Bronchial epithelial cell (primary cell): ENCODE data around the gene SRGAP3. TPM values are rescaled to one million over a fixed set of nuclear protein-coding genes. Genes with fewer than 3 reads are reported as not detected.

ENCODE experiments used
- DNase-seq: peaks from one replicate; pipeline ENCODE4 v3.0.0-alpha.2; 2010; ENCODE audit warnings: low read depth
- FAIRE-seq: peaks from 2 replicates; lab custom pipeline; 2011; peaks lifted over from hg19 to GRCh38; lab: Jason Lieb, UNC
- H3K27me3 ChIP-seq: 2 replicates; pipeline ENCODE4 v1.5.1; 2011; ENCODE audit warnings: low read length; ENCODE audit not compliant: control insufficient read depth, insufficient read depth
- H3K36me3 ChIP-seq: 2 replicates; pipeline ENCODE4 v1.5.1; 2011; ENCODE audit warnings: low read length; ENCODE audit not compliant: control insufficient read depth, insufficient read depth
- H3K4me3 ChIP-seq: 2 replicates; pipeline ENCODE4 v1.5.1; 2011; ENCODE audit warnings: mild to moderate bottlenecking, low read depth, low read length, control low read depth
- total RNA-seq: library from RNA; depleted of rRNA; stranded (reverse); fragments of >200 nt; gene quantifications from 2 replicates; pipeline ENCODE4 v1.2.1, GENCODE V29; 2014
- TF ChIP-seq, protein P1 (sequence below): IDR thresholded peaks from 2 replicates; pipeline ENCODE4 v1.5.1; 2011; ENCODE audit warnings: mild to moderate bottlenecking, moderate library complexity, low read length, control low read depth, inconsistent platforms; ENCODE audit not compliant: insufficient read depth, severe bottlenecking

The SRGAP3 gene
- total RNA-seq, 1 donor from 2014 or later, result 30.5 TPM

DNA sequence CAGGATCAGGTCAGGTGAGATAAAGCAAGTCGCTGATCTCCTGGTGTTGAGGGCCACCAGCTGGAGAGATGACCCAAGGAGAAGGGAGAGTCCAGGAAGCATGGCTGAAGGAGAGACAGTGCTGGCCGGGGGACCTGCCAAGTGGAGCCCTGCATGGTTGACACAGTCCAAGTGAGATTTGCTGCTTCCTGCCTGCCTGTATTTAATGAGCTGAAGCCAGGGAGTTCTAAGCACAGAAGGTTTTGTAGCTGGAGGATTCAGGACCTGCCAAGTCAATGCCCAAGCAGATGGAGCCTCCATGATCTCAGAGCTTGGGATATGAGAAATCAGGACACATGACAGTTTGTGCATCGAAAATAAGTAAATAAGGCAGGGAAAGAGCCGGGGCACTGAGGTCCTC, 125.6 kb downstream of the SRGAP3 start:
- DNase-seq (no peak), FAIRE-seq (no peak)
- peaks cover 22% of the 10 kb centered on the region for H3K36me3 ChIP-seq
- H3K4me3 ChIP-seq, result no peak overlapping the region
- TF ChIP-seq, protein P1, sequence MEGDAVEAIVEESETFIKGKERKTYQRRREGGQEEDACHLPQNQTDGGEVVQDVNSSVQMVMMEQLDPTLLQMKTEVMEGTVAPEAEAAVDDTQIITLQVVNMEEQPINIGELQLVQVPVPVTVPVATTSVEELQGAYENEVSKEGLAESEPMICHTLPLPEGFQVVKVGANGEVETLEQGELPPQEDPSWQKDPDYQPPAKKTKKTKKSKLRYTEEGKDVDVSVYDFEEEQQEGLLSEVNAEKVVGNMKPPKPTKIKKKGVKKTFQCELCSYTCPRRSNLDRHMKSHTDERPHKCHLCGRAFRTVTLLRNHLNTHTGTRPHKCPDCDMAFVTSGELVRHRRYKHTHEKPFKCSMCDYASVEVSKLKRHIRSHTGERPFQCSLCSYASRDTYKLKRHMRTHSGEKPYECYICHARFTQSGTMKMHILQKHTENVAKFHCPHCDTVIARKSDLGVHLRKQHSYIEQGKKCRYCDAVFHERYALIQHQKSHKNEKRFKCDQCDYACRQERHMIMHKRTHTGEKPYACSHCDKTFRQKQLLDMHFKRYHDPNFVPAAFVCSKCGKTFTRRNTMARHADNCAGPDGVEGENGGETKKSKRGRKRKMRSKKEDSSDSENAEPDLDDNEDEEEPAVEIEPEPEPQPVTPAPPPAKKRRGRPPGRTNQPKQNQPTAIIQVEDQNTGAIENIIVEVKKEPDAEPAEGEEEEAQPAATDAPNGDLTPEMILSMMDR, result no peak
- no peaks in the 10 kb centered on the region for H3K27me3 ChIP-seq

DNA sequence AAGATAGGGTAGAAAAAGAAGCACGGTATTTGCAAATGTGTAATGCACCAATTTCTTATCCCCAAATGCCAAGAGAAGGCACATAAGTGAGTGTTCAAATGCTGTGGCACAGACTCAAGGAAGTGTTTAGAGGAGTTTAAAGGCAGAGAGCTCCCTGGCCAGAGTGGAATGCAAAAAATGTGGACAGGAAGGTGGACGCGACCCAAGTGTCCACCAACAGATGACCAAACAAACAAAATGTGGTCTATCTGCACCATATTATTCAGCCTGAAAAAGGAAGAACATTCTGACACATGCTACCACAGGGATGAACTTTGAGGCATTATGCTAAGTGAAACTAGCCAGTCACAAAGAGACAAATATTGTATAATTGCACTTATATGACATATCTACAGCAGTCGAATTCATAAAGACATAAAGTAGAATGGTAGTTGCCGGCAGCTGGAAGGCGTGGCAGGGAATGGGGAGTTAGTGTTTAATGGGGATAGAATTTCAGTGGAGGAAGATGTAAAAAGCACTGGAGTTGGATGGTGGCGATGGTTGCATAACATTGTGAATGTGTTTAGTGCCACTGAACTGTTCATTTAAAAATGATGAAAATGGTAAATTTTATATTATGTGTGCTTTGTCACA, 126.6 kb downstream of the SRGAP3 start:
- H3K36me3 ChIP-seq, result peaks cover 22% of the 10 kb centered on the region
- TF ChIP-seq, protein P1, result no peak
- DNase-seq (no peak), FAIRE-seq (peak; percentile 23)
- H3K4me3 ChIP-seq, result no peak overlapping the region
- no peaks in the 10 kb centered on the region for H3K27me3 ChIP-seq

DNA sequence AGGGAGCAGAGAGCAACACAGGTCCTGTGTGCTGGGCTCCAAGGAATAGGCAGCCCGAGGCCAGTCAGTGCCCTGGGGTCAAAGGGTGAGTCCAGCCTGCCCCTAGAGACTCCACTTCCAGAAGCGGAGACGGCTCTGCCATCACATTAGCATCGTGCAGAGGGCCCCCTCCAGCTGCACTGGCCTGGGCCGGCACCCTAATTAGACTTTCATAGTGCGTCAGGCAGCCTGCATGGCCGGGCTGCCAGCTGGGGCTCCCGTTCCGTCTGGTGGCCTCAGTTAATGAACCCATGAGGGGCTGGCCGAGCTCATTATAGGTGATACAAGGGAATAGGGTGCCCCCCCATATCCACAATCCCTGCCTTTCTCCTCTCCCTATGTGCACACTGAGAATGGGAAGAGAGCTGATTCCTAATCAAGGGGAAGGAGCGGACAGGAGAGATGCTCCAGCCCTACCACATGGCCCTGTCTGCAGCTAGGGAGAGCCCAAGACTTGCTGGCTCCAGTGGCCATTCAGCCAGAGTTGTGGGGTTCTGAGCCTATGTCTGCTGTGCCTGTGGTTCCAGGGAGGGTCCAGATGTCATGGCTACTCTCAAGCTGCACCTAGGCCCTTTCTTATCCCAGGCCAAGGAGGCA, 128.0 kb downstream of the SRGAP3 start:
- H3K27me3 ChIP-seq, result no peaks in the 10 kb centered on the region
- TF ChIP-seq, protein P1, result no peak
- no peak overlapping the region for H3K4me3 ChIP-seq
- FAIRE-seq, result no peak
- DNase-seq, result no peak
- peaks cover 22% of the 10 kb centered on the region for H3K36me3 ChIP-seq

DNA sequence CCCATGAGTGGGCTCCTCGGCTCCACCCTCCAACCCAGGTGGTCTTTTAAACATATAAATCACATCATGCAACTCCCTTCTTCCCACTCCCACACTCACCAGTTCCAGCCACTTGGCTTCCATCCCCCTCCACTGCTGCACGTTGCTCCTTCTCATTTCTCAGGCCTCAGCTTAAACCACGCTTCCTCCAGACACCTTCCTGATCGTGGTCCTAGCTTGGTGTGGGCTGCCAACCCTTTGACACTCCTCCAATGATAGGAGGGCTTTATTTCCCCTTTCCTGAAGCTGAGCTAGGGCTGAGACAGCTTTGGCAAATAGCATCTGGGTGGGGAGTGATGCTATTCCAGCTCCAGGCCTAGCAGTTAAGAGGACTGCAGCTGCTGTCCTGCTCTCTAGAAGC, 130.1 kb downstream of the SRGAP3 start:
- H3K27me3 ChIP-seq, result no peaks in the 10 kb centered on the region
- DNase-seq (no peak), FAIRE-seq (no peak)
- no peak overlapping the region for H3K4me3 ChIP-seq
- H3K36me3 ChIP-seq, result peaks cover 20% of the 10 kb centered on the region
- TF ChIP-seq, protein P1, result no peak

DNA sequence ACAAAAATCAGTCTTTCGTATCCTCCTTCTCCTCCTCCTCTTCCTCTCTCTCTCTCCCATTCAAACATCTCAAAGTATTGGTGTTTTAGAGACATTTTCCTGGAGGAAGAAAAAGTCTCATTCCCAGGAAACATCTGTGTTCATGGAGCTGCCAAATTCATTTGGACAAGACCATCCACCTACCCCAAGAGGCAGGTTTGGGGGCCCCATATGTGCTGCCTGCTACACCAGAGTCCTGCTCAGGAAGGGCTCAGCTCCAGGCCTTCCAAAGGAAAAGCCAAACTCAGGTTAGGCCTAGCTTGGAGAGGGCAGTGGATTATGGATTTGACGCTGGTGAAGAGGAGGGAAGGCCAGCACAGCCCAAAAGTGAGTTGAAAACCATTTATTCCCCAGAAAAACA, 131.2 kb downstream of the SRGAP3 start:
- TF ChIP-seq, protein P1, result no peak
- DNase-seq (no peak), FAIRE-seq (no peak)
- Histone ChIP-seq H3K4me3 (no peak overlapping the region), H3K27me3 (no peaks in the 10 kb centered on the region), H3K36me3 (peaks cover 17% of the 10 kb centered on the region)
